ENCODE results near the gene PLCB4. TPM values are rescaled to one million over a fixed set of nuclear protein-coding genes. Genes with fewer than 3 reads are reported as not detected.

Gene PLCB4
- total and polyA plus RNA-seq, 8 donors = 6.2 to 15.3 (median 9.4) TPM

GRCh38 chr20:9253006-9253539 lies 184.2 kb downstream of the PLCB4 start:
- no peaks in the 10 kb centered on the region for H3K4me1 ChIP-seq
- H3K4me3 ChIP-seq = no peak overlapping the region
- ATAC-seq (peak; percentile 33), DNase-seq (no peak)
- H3K9me3 ChIP-seq = no peaks in the 10 kb centered on the region
- no peak for TF ChIP-seq CTCF (IDR thresholded peaks at IDR 0.05)
- H3K27ac ChIP-seq = no peak overlapping the region
- no peaks in the 10 kb centered on the region for H3K36me3 ChIP-seq
- intact Hi-C loops (cut with DNase I) = no loop called here
- no peaks in the 10 kb centered on the region for H3K27me3 ChIP-seq

GRCh38 chr20:9255171-9255570 lies 186.3 kb downstream of the PLCB4 start:
- Histone ChIP-seq H3K27me3 (no peaks in the 10 kb centered on the region), H3K4me3 (no peak overlapping the region), H3K27ac (no peak overlapping the region), H3K4me1 (peaks cover 0 to 9% of the 10 kb centered on the region in 2 donors), H3K9me3 (no peaks in the 10 kb centered on the region), H3K36me3 (no peaks in the 10 kb centered on the region)
- DNase-seq (no peak), ATAC-seq (no peak)
- intact Hi-C loops (cut with DNase I) = no loop called here
- no peak for TF ChIP-seq CTCF (IDR thresholded peaks at IDR 0.05)

- H3K9me3 ChIP-seq = no peaks in the 10 kb centered on the region
- no peak overlapping the region for H3K27ac ChIP-seq
- intact Hi-C loops (cut with DNase I) = no loop called here
- H3K27me3 ChIP-seq = no peaks in the 10 kb centered on the region
- no peak overlapping the region for H3K4me3 ChIP-seq
- H3K36me3 ChIP-seq = no peaks in the 10 kb centered on the region
- ATAC-seq (no peak), DNase-seq (no peak)
- TF ChIP-seq CTCF (IDR thresholded peaks at IDR 0.05) = no peak
- H3K4me1 ChIP-seq = peaks cover 0 to 9% of the 10 kb centered on the region in 2 donors
Measured at GRCh38 chr20:9256393-9256792, 187.5 kb downstream of the PLCB4 start.

- ATAC-seq = no peak
- no peak overlapping the region for H3K4me3 ChIP-seq
Measured at GRCh38 chr20:9258901-9259300, 190.0 kb downstream of the PLCB4 start.

GRCh38 chr20:9260027-9260426 lies 191.1 kb downstream of the PLCB4 start:
- Histone ChIP-seq H3K36me3 (no peaks in the 10 kb centered on the region), H3K4me3 (no peak overlapping the region), H3K4me1 (peaks cover 0 to 12% of the 10 kb centered on the region in 2 donors), H3K27me3 (no peaks in the 10 kb centered on the region), H3K27ac (no peak overlapping the region), H3K9me3 (no peaks in the 10 kb centered on the region)
- ATAC-seq = no peak
- DNase-seq = no peak
- intact Hi-C loops (cut with DNase I) = no loop called here
- TF ChIP-seq CTCF (IDR thresholded peaks at IDR 0.05) = no peak

More at GRCh38 chr20:9258901-9259300, 190.0 kb downstream of the PLCB4 start:
- intact Hi-C loops (cut with DNase I) = no loop called here
- TF ChIP-seq CTCF (IDR thresholded peaks at IDR 0.05) = no peak
- Histone ChIP-seq H3K9me3 (no peaks in the 10 kb centered on the region), H3K36me3 (no peaks in the 10 kb centered on the region), H3K27ac (no peak overlapping the region), H3K4me1 (peaks cover 0 to 12% of the 10 kb centered on the region in 2 donors), H3K27me3 (no peaks in the 10 kb centered on the region)
- no peak for DNase-seq
